Thoracic aorta (tissue), 2 donors: ENCODE results near the gene PSMC1. TPM values are rescaled to one million over a fixed set of nuclear protein-coding genes. Genes with fewer than 3 reads are reported as not detected.

Source experiments
- ATAC-seq: fragments of 150-250 bp; one replicate; pipeline ENCODE4 v1.8.0; 2017; ENCODE audit warnings: low read depth; ENCODE audit not compliant: insufficient number of reproducible peaks, low FRiP score
- DNase-seq: peaks from one replicate; pipeline ENCODE4 v3.0.0-alpha.2; 2020; ENCODE audit warnings: low spot score
- H3K27ac ChIP-seq, 2 donors: fragments of 200-600 bp; sonication (generic); 1 replicate in 1 of 2; 2 replicates in 1 of 2; pipeline ENCODE4 v1.5.1; 2016; ENCODE audit warnings: mild to moderate bottlenecking in 2 of 2, moderate library complexity in 2 of 2
- H3K27me3 ChIP-seq: fragments of 200-600 bp; sonication (generic); replicated peaks from 2 replicates; pipeline ENCODE4 v1.6.0; 2016; ENCODE audit warnings: mild to moderate bottlenecking; ENCODE audit not compliant: insufficient read depth
- H3K36me3 ChIP-seq: fragments of 200-600 bp; sonication (generic); one replicate; pipeline ENCODE4 v1.5.1; 2016
- H3K4me1 ChIP-seq, 2 donors: fragments of 200-600 bp; sonication (generic); 1 replicate in 1 of 2; 2 replicates in 1 of 2; pipeline versions ENCODE4 v1.5.1 to v1.6.0; 2016; ENCODE audit warnings: low read depth in 2 of 2, mild to moderate bottlenecking in 1 of 2; ENCODE audit not compliant: control insufficient read depth in 1 of 2
- H3K4me3 ChIP-seq: fragments of 200-600 bp; sonication (generic); 2 replicates; pipeline ENCODE4 v1.5.1; 2016; ENCODE audit warnings: mild to moderate bottlenecking
- H3K9me3 ChIP-seq: fragments of 200-600 bp; sonication (generic); 2 replicates; pipeline ENCODE4 v1.5.1; 2016
- total RNA-seq, 2 donors: library from RNA; depleted of rRNA; stranded (reverse); fragments of >200 nt; gene quantifications; one replicate each; pipeline versions ENCODE4 v1.1.0 to v1.2.3, GENCODE V29; 2016
- TF ChIP-seq, protein P1 (sequence below): fragments of 200-600 bp; sonication (generic); IDR thresholded peaks from one replicate; pipeline ENCODE4 v1.5.1; 2019; ENCODE audit warnings: antibody characterized with exemption

Gene PSMC1
- total RNA-seq, 2 donors from 2014 or later: 95.7 to 112 TPM

DNA sequence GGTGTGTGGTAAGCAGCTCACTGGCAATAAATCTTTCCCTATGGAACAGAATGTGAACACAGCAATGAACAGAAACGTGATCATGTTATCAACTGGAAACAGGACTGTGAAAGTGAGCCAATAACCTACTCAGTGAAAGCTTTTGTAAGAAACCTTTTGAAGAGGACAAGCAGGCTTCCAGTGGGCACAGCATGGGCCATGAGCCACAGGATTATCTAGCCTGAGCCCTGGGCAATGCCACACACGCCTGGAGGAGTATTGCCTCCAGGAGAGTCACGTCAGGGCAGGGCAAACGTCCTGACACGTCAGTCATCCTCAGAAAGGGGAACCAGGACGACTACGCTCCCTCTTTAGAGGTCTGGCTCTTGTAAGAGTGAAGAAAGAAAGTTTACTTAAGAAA, 43.1 kb downstream of the PSMC1 start:
- H3K27ac ChIP-seq: no peak overlapping the region
- H3K4me3 ChIP-seq: no peak overlapping the region
- no peaks in the 10 kb centered on the region for H3K27me3 ChIP-seq
- H3K4me1 ChIP-seq: peaks cover 10 to 29% of the 10 kb centered on the region in 2 donors
- TF ChIP-seq, protein P1, sequence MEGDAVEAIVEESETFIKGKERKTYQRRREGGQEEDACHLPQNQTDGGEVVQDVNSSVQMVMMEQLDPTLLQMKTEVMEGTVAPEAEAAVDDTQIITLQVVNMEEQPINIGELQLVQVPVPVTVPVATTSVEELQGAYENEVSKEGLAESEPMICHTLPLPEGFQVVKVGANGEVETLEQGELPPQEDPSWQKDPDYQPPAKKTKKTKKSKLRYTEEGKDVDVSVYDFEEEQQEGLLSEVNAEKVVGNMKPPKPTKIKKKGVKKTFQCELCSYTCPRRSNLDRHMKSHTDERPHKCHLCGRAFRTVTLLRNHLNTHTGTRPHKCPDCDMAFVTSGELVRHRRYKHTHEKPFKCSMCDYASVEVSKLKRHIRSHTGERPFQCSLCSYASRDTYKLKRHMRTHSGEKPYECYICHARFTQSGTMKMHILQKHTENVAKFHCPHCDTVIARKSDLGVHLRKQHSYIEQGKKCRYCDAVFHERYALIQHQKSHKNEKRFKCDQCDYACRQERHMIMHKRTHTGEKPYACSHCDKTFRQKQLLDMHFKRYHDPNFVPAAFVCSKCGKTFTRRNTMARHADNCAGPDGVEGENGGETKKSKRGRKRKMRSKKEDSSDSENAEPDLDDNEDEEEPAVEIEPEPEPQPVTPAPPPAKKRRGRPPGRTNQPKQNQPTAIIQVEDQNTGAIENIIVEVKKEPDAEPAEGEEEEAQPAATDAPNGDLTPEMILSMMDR: no peak
- ATAC-seq (no peak), DNase-seq (no peak)
- H3K36me3 ChIP-seq: peaks cover 12% of the 10 kb centered on the region
- H3K9me3 ChIP-seq: no peaks in the 10 kb centered on the region

DNA sequence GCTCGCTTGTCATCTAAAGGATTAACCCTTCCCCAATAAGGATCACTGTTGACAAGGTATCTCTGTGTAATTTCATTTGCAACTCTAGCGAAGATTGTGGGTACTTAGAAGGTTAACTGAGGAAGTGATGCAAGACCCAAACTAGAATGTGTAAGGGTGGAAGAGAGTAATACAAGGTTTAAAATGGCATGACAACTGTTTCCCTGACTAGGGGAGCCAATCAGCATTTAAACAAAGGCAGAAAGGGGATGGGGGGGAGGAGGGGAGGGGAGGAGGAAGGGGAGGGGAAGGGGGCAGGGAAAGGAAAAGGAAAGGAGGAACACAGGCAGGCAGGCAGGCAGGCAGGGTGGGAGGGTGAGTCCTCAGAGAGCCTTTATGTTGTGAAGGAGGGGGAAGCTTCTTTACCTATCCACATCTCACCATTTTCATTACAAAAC, 44.3 kb downstream of the PSMC1 start:
- Histone ChIP-seq H3K4me3 (no peak overlapping the region), H3K36me3 (peaks cover 12% of the 10 kb centered on the region), H3K27me3 (no peaks in the 10 kb centered on the region), H3K27ac (peak overlapping the region; percentile 32 to 42), H3K4me1 (peaks cover 8 to 26% of the 10 kb centered on the region in 2 donors), H3K9me3 (no peaks in the 10 kb centered on the region)
- TF ChIP-seq, protein P1: no peak
- ATAC-seq (no peak), DNase-seq (no peak)

DNA sequence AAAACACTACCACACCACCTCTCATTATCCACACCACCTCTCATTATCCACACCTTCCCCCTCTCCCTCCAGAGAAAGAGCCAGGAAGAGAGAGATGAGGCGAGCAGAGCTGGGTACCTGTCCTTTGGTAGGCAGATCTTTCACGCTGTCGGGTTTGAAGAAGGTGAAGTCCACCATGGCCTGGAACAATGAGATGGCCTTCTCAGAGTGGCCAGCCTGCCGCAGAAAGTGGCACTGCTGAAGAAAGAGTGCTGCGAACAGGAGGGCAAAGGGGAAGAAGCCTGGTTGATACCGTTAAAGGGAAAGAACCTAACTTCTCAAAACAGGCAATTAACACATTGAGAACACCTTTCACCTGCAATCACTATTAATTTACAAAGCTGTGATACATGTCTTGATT, 44.8 kb downstream of the PSMC1 start:
- Histone ChIP-seq H3K4me1 (peaks cover 5 to 22% of the 10 kb centered on the region in 2 donors), H3K27ac (peak overlapping the region; percentile 32 to 42), H3K9me3 (no peaks in the 10 kb centered on the region), H3K4me3 (no peak overlapping the region), H3K27me3 (no peaks in the 10 kb centered on the region), H3K36me3 (peaks cover 12% of the 10 kb centered on the region)
- no peak for ATAC-seq
- TF ChIP-seq, protein P1: no peak
- no peak for DNase-seq

DNA sequence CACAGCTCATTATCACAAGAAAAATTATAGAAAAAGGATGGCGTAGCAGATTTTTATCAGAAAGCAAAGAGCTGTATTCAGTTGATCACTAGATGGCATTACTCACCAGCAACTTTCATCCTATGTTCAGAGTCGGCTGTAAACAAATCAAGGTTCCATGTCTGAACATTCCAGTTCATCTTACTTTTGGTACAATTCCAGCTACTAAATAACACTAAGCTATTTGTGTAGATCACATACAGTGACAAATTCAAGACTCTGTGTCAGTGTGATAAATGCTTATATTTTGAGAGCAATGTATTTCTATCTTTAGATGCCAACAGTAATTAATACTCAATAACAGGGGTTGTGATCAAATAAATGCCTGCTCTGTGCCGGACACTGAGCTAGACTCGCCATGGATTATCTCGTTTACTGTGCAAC, 45.3 kb downstream of the PSMC1 start:
- Histone ChIP-seq H3K27me3 (no peaks in the 10 kb centered on the region), H3K36me3 (peaks cover 10% of the 10 kb centered on the region), H3K27ac (peak overlapping the region in 1 of 2 donors; percentile 5), H3K9me3 (no peaks in the 10 kb centered on the region), H3K4me3 (no peak overlapping the region), H3K4me1 (peaks cover under 1 to 22% of the 10 kb centered on the region in 2 donors)
- ATAC-seq (no peak), DNase-seq (no peak)
- TF ChIP-seq, protein P1: peak; percentile 52

DNA sequence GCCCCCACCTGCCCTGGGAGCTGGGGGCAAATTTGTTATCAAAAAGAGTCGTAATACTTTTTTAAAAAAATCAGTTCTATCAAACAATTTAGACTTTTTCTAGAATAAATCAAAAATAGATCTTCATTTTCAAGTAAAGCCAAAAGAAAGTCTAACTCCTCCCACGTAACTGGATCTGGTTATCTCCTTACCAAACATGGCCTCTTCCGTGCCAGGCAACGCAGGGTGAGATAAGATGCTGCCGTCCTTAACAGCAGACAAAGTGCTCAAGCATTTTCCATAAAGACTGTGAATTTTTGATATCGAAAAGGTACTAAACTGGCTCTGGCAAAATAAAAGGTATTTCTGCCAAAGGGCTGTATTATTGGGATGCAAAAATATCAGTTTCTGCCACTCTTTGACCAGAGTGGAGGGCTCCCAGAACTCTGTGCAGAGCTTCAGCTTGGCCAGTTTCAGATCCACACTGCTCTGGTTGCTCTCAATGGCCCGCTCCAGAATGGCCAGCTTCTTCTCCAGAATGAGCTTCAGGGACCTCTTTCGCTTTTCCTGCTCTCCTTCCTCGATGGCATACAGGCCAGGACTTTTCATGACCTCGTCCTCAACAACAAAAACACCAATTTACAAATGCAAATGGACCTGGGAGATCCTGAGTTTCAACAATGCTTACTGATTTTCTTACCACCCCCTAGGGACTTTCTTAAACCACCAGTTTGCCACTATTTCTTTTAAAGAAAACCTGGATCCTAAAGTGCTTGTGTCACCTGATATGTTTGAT, 46.4 kb downstream of the PSMC1 start:
- Histone ChIP-seq H3K9me3 (no peaks in the 10 kb centered on the region), H3K4me1 (peaks cover under 1 to 25% of the 10 kb centered on the region in 2 donors), H3K27me3 (no peaks in the 10 kb centered on the region), H3K27ac (peak overlapping the region; percentile 18 to 55), H3K4me3 (no peak overlapping the region), H3K36me3 (peaks cover 8% of the 10 kb centered on the region)
- no peak for ATAC-seq
- no peak for DNase-seq
- TF ChIP-seq, protein P1: no peak
